T-cell (primary cell): ENCODE results near the gene MICAL2. TPM values are rescaled to one million over a fixed set of nuclear protein-coding genes. Genes with fewer than 3 reads are reported as not detected.
A peak's percentile ranks its signal among the peaks of the same experiment; 100 is the strongest.

Experiments used
- ATAC-seq, 4 experiments: fragments of 200-7000 bp in 3 of 4; fragments of 150-1000 bp in 1 of 4; cut with Tn5 transposase; replicated peaks in 1 of 4; 1 replicate in 3 of 4; 2 replicates in 1 of 4; pipeline ENCODE4 v1.10.0; 2021; ENCODE audit warnings: moderate library complexity in 3 of 4, mild to moderate bottlenecking in 2 of 4, moderate number of reproducible peaks in 1 of 4
- CTCF ChIA-PET, 2 donors: fragments of 300-600 bp; sonication (Branson Sonifier 250); formaldehyde crosslinking; loops; one replicate each; lab custom pipeline; 2022; ENCODE audit warnings: antibody characterized with exemption in 2 of 2; lab: Charles Lee
- POLR2A ChIA-PET, 2 donors: fragments of 300-600 bp; sonication (Branson Sonifier 250); formaldehyde crosslinking; loops; one replicate each; lab custom pipeline; 2022; ENCODE audit warnings: antibody characterized with exemption in 2 of 2; lab: Charles Lee
- DNase-seq, 35 experiments: peaks; one replicate each; pipeline versions ENCODE4 v3.0.0 to v3.0.0-alpha.2; 2013 to 2023
- H3K27ac ChIP-seq: one replicate; pipeline ENCODE4 v1.5.1; 2013; ENCODE audit warnings: low read length
- H3K27me3 ChIP-seq, 2 experiments: replicated peaks in 1 of 2; 1 replicate in 1 of 2; 2 replicates in 1 of 2; pipeline versions ENCODE4 v1.6.1 to v1.7.0; 2013; ENCODE audit warnings: low read length in 1 of 2, mixed read lengths in 1 of 2; ENCODE audit not compliant: control insufficient read depth in 2 of 2, insufficient read depth in 2 of 2; ENCODE audit errors: extremely low read depth in 1 of 2
- H3K36me3 ChIP-seq, 2 donors: 1 replicate in 1 of 2; 2 replicates in 1 of 2; pipeline versions ENCODE4 v1.6.1 to v1.7.0; 2013; ENCODE audit warnings: low read length in 1 of 2; ENCODE audit not compliant: control insufficient read depth in 2 of 2, insufficient read depth in 1 of 2; ENCODE audit errors: extremely low read depth in 1 of 2
- H3K4me1 ChIP-seq, 2 experiments: 1 replicate in 1 of 2; 2 replicates in 1 of 2; pipeline versions ENCODE4 v1.6.1 to v1.7.0; 2013; ENCODE audit warnings: low read length in 2 of 2, mixed read lengths in 1 of 2; ENCODE audit not compliant: insufficient read depth in 2 of 2, control insufficient read depth in 1 of 2; ENCODE audit errors: extremely low read depth in 1 of 2
- H3K4me3 ChIP-seq, 2 donors: 1 replicate in 1 of 2; 2 replicates in 1 of 2; pipeline versions ENCODE4 v1.5.1 to v1.7.0; 2013; ENCODE audit warnings: mild to moderate bottlenecking in 2 of 2, low read length in 1 of 2, moderate library complexity in 1 of 2; ENCODE audit not compliant: control insufficient read depth in 1 of 2; ENCODE audit errors: extremely low read depth in 1 of 2
- H3K9me3 ChIP-seq: 2 replicates; pipeline ENCODE4 v1.7.0; 2013
- H3K27ac Mint-ChIP-seq, 2 donors: one replicate each; pipeline ENCODE4 v1.8.0; 2020 to 2021; ENCODE audit warnings: mild to moderate bottlenecking in 2 of 2, mixed read lengths in 2 of 2
- H3K27me3 Mint-ChIP-seq, 2 donors: one replicate each; pipeline ENCODE4 v1.8.0; 2021 to 2022; ENCODE audit warnings: mixed read lengths in 2 of 2
- H3K36me3 Mint-ChIP-seq: one replicate; pipeline ENCODE4 v1.8.0; 2021; ENCODE audit warnings: mixed read lengths
- H3K4me1 Mint-ChIP-seq, 3 donors: one replicate each; pipeline ENCODE4 v1.8.0; 2020 to 2022; ENCODE audit warnings: mixed read lengths in 3 of 3, mild to moderate bottlenecking in 1 of 3
- H3K4me3 Mint-ChIP-seq, 3 donors: one replicate each; pipeline ENCODE4 v1.8.0; 2020 to 2022; ENCODE audit warnings: mild to moderate bottlenecking in 3 of 3, mixed read lengths in 3 of 3, moderate library complexity in 3 of 3
- H3K9me3 Mint-ChIP-seq, 3 donors: one replicate each; pipeline ENCODE4 v1.8.0; 2020 to 2022; ENCODE audit warnings: mixed read lengths in 3 of 3
- WGBS: methylation state at CpG from one replicate; pipeline ENCODE4 v1.1.5; 2013; ENCODE audit warnings: missing lambda C conversion rate; ENCODE audit not compliant: insufficient coverage; 5-methylcytosine and 5-hydroxymethylcytosine counted together
- total RNA-seq, 35 experiments: library from RNA in 6 of 35; stranded (reverse) in 6 of 35; fragments of 120-200 nt in 1 of 35; gene quantifications; one replicate each; pipeline versions ENCODE4 v1.2.1 to v1.2.4 and lab custom pipeline; 2013 to 2026

Gene MICAL2
- total RNA-seq, 5 donors from 2014 or later (not counting 1 experiment from before 2014, with no cell fraction given): 13.7 to 38.7 (median 22.9) TPM

DNA sequence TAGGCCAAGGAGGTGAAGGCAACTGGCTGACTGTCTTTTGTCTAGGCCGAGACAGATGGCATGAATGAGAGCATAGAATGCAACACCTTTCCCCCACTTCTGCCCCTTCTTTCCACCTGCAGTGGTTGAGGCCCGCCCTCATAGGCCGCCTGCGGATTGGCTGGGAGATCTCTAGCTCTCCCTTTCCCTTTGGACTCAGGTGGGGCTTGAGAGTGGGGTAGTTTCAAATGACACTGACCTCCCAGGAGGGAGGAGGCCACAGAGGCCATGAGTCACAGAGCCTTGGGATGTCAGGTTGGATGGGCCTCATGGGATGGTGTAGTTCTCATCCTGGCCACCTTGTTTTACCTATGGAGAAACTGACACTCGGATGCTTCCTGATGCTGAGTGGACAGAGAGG, 9.1 kb downstream of the MICAL2 start:
- Mint-ChIP-seq H3K4me3 (no peak overlapping the region), H3K27ac (no peak overlapping the region), H3K9me3 (no peaks in the 10 kb centered on the region), H3K27me3 (no peaks in the 10 kb centered on the region), H3K4me1 (peaks cover 8 to 40% (median 18%) of the 10 kb centered on the region in 3 donors), H3K36me3 (no peaks in the 10 kb centered on the region)
- H3K27me3 ChIP-seq: peaks cover 0 to 7% of the 10 kb centered on the region in 2 experiments
- DNase-seq: no peak
- H3K36me3 ChIP-seq: no peaks in the 10 kb centered on the region
- POLR2A ChIA-PET: no interaction called here
- peaks cover 12 to 15% of the 10 kb centered on the region in 2 experiments for H3K4me1 ChIP-seq
- WGBS: no CpG with 5 or more reads among the region's 5 CpGs
- no peak overlapping the region for H3K4me3 ChIP-seq
- H3K9me3 ChIP-seq: no peaks in the 10 kb centered on the region
- ATAC-seq: no peak
- CTCF ChIA-PET: interaction anchor here in 1 of 2 donors (0.5 kb wide), 1 partner anchor 24 kb away, joined by 3 read pairs; no protein-coding TSS in a partner anchor
- no peak overlapping the region for H3K27ac ChIP-seq

DNA sequence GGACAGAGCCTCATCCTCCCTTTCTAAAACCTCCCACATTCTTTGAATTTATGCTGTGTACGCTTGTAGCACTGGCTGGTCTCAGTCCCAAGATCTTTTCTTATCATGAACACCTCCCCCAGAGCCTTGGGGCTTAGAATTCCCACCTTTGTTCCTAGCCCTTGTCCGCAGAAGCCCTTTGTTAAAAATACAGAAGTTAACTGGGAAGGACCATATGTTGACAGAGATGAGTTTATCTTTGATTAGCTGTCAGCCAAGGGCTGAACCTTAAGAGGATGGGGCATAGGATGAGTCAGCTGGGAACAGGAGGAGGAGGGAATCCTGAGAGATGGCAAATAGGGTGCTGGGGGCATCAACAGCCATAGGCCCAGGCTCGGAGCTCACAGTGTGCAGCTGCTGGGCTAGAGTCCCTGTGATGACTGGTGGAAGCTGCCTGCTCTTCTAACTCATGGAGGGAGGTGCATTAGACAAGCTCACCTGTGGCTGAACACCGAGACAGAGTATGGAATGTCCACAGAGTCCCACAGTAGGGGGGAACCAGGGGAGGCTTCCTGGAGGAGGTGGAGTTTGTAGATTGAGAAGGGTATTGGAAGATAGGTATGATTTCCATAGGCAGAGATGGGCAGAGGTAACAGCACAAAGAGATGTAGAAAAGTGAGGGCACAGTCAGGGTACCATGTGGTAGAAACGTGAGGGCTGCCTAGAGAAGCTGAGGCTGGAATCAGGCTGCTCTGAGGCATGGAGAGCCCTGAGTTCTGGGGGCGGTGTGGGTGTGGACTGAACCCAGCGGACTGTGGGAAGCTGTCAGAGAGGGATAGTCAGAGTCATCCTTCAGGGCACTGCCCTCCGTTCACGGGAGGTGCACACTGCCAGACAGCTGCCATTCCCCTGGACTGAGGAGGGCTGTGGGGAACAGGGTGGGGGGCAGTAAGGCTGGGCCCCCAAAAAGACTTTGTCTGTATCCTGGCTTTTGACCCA, 9.9 kb downstream of the MICAL2 start:
- Histone ChIP-seq H3K4me3 (no peak overlapping the region), H3K27ac (no peak overlapping the region), H3K4me1 (peaks cover 17 to 20% of the 10 kb centered on the region in 2 experiments), H3K27me3 (peaks cover 0 to 7% of the 10 kb centered on the region in 2 experiments), H3K9me3 (no peaks in the 10 kb centered on the region), H3K36me3 (no peaks in the 10 kb centered on the region)
- no peaks in the 10 kb centered on the region for H3K36me3 Mint-ChIP-seq
- no peaks in the 10 kb centered on the region for H3K27me3 Mint-ChIP-seq
- H3K4me3 Mint-ChIP-seq: no peak overlapping the region
- no peak overlapping the region for H3K27ac Mint-ChIP-seq
- ATAC-seq (no peak), DNase-seq (no peak)
- ChIA-PET POLR2A (no interaction called here), CTCF (interaction anchor here in 1 of 2 donors (0.6 kb wide), 1 partner anchor 160 kb away, joined by 5 read pairs; no protein-coding TSS in a partner anchor)
- peaks cover 14 to 48% (median 25%) of the 10 kb centered on the region in 3 donors for H3K4me1 Mint-ChIP-seq
- no peaks in the 10 kb centered on the region for H3K9me3 Mint-ChIP-seq
- 89% methylated on average over 9 of the region's 9 CpGs for WGBS

DNA sequence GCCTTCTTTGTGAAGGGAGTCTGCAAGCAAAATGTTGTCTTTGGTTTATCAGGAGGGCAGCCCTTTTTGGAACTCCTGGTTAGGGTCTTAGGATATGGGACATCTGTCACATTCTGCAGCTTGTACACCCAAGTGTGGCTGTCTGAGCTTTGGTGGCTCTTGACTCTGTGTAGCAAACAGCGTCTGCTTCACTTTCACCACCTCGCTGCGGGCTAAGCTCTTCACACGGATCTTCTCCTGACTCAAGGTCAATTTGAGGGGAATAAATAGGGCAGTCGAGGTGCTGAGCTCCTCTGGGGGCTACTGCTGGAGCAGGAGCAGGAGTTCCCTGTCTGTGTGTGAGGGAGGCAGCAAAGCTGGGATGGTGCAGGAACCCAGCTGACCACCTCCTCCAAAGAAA, 10.6 kb downstream of the MICAL2 start:
- no peaks in the 10 kb centered on the region for H3K27me3 Mint-ChIP-seq
- peaks cover 14 to 48% (median 25%) of the 10 kb centered on the region in 3 donors for H3K4me1 Mint-ChIP-seq
- CTCF ChIA-PET: no interaction called here
- H3K36me3 ChIP-seq: no peaks in the 10 kb centered on the region
- no peaks in the 10 kb centered on the region for H3K9me3 Mint-ChIP-seq
- DNase-seq: no peak
- POLR2A ChIA-PET: no interaction called here
- H3K27ac Mint-ChIP-seq: no peak overlapping the region
- no peak overlapping the region for H3K4me3 Mint-ChIP-seq
- no peak for ATAC-seq
- peaks cover 0 to 7% of the 10 kb centered on the region in 2 experiments for H3K27me3 ChIP-seq
- H3K4me3 ChIP-seq: no peak overlapping the region
- H3K36me3 Mint-ChIP-seq: no peaks in the 10 kb centered on the region
- peaks cover 17 to 20% of the 10 kb centered on the region in 2 experiments for H3K4me1 ChIP-seq
- WGBS: 76% methylated on average over 4 of the region's 5 CpGs
- H3K9me3 ChIP-seq: no peaks in the 10 kb centered on the region
- H3K27ac ChIP-seq: no peak overlapping the region

DNA sequence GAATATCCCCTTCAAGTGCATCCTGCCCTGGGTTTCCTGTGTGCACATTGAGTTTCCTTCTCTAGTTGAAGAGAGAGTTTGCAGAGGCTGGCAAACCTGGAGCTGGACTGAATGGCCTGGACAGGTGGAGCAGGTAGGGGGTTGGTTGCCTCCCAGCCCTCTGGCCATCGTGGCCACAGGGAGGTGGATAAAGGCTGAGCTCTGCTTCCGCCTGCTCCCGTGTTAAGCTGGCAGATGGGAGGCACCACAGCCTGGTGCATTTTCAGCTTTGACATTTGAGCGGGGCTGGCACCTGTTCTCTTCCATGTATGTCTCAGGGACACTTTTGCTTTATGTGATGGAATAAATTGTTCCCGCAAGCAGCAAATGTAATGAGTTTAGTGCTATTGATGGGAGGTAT, 11.1 kb downstream of the MICAL2 start:
- CTCF ChIA-PET: no interaction called here
- Mint-ChIP-seq H3K36me3 (no peaks in the 10 kb centered on the region), H3K27ac (no peak overlapping the region), H3K4me1 (peaks cover 17 to 47% (median 25%) of the 10 kb centered on the region in 3 donors), H3K27me3 (no peaks in the 10 kb centered on the region), H3K9me3 (no peaks in the 10 kb centered on the region), H3K4me3 (no peak overlapping the region)
- no peak overlapping the region for H3K4me3 ChIP-seq
- DNase-seq (no peak), ATAC-seq (no peak)
- POLR2A ChIA-PET: interaction anchor here in 1 of 2 donors (0.6 kb wide), 1 partner anchor 1177 kb away, joined by 3 read pairs; no protein-coding TSS in a partner anchor
- WGBS: 92% methylated on average over 5 of the region's 5 CpGs
- H3K27ac ChIP-seq: no peak overlapping the region
- peaks cover 0 to 7% of the 10 kb centered on the region in 2 experiments for H3K27me3 ChIP-seq
- no peaks in the 10 kb centered on the region for H3K36me3 ChIP-seq
- H3K9me3 ChIP-seq: no peaks in the 10 kb centered on the region
- H3K4me1 ChIP-seq: peaks cover 17 to 20% of the 10 kb centered on the region in 2 experiments

DNA sequence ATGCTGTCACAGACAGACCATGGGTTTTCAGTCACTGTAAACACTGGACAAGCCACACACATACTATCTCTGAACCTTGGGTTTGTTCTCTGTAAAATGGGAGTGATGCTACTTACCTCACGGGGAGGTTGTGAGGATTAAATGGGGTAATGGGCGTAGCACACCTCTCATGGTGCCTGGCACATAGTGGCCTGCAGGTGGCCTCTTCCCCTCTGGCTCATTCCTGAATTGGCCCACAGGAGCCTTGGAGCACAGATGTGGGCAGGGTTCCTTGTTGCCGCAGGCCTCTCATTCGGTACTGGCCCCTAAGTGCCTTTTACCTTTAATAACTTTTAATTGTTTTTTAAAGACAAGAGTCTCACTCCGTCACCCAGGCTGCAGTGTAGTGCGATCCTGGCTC, 11.7 kb downstream of the MICAL2 start:
- DNase-seq (peak in 1 of 35 experiments; percentile 22), ATAC-seq (no peak)
- H3K9me3 ChIP-seq: no peaks in the 10 kb centered on the region
- H3K4me1 ChIP-seq: peaks cover 17 to 19% of the 10 kb centered on the region in 2 experiments
- H3K27ac ChIP-seq: no peak overlapping the region
- H3K4me3 ChIP-seq: no peak overlapping the region
- POLR2A ChIA-PET: interaction anchor here in 1 of 2 donors (0.6 kb wide), 1 partner anchor 1178 kb away, joined by 3 read pairs; no protein-coding TSS in a partner anchor
- Mint-ChIP-seq H3K36me3 (no peaks in the 10 kb centered on the region), H3K4me3 (no peak overlapping the region), H3K27ac (no peak overlapping the region), H3K27me3 (no peaks in the 10 kb centered on the region), H3K4me1 (peaks cover 17 to 41% (median 23%) of the 10 kb centered on the region in 3 donors), H3K9me3 (no peaks in the 10 kb centered on the region)
- CTCF ChIA-PET: interaction anchor here in 1 of 2 donors (0.6 kb wide), 1 partner anchor 615 kb away, joined by 3 read pairs; no protein-coding TSS in a partner anchor
- 89% methylated on average over 3 of the region's 6 CpGs for WGBS
- H3K27me3 ChIP-seq: peaks cover 0 to 7% of the 10 kb centered on the region in 2 experiments
- H3K36me3 ChIP-seq: no peaks in the 10 kb centered on the region

DNA sequence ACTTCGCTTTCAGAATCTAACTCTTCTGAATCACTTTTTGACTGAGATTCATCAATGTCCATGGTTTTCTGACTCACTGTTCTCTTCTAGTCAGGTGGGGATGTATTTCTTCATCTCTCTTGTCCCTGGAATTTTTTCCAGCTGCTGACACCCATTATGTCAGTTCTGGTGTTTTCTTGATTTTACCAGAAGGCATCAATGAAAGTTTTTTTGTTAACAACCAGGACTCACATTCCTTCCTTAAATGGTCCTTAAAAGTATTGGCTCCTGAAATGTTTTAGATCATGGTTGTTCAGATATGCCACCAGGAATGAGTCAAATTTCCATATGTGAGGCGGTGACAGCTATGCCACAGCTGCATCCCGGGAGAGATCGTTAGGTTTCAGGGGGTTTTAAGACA, 12.9 kb downstream of the MICAL2 start:
- Histone ChIP-seq H3K9me3 (no peaks in the 10 kb centered on the region), H3K4me3 (no peak overlapping the region), H3K36me3 (no peaks in the 10 kb centered on the region), H3K4me1 (peaks cover 16 to 17% of the 10 kb centered on the region in 2 experiments), H3K27me3 (peaks cover 0 to 3% of the 10 kb centered on the region in 2 experiments), H3K27ac (no peak overlapping the region)
- H3K27ac Mint-ChIP-seq: no peak overlapping the region
- peaks cover 22 to 34% (median 26%) of the 10 kb centered on the region in 3 donors for H3K4me1 Mint-ChIP-seq
- no peak for DNase-seq
- no peak overlapping the region for H3K4me3 Mint-ChIP-seq
- H3K36me3 Mint-ChIP-seq: no peaks in the 10 kb centered on the region
- POLR2A ChIA-PET: no interaction called here
- H3K9me3 Mint-ChIP-seq: no peaks in the 10 kb centered on the region
- no peaks in the 10 kb centered on the region for H3K27me3 Mint-ChIP-seq
- CTCF ChIA-PET: no interaction called here
- no peak for ATAC-seq
- 97% methylated on average over 3 of the region's 4 CpGs for WGBS
